HepG2 (cell line): ENCODE measurements around the gene KLHL35. TPM values are rescaled to one million over a fixed set of nuclear protein-coding genes. Genes with fewer than 3 reads are reported as not detected.

Experiments used
- ATAC-seq: fragments of 200-7000 bp; cut with Tn5 transposase; 3 replicates; pipeline ENCODE4 v1.9.1; 2020; ENCODE audit warnings: mild to moderate bottlenecking, moderate library complexity
- BruUV-seq: library from RNA; stranded (reverse); fragments of 400-500 nt; replicated peaks from 2 replicates; lab custom pipeline; 2021; lab: Mats Ljungman, UMichigan
- CTCF ChIA-PET: fragments of 300-600 bp; formaldehyde crosslinking; extraction: SDS; loops from one replicate; lab custom pipeline; 2021; ENCODE audit warnings: low total read pairs, inconsistent platforms, low intra/inter-chr PET ratio; lab: Yijun Ruan, JAX
- POLR2A ChIA-PET: fragments of 350-600 bp; sonication (Branson Sonifier 250); formaldehyde crosslinking; loops from one replicate; lab custom pipeline; 2020; ENCODE audit warnings: antibody characterized with exemption, inconsistent platforms; lab: Yijun Ruan, JAX
- DNase-seq: peaks from one replicate; pipeline ENCODE4 v3.0.0-alpha.2; 2015; ENCODE audit warnings: low spot score
- FAIRE-seq: peaks from 3 replicates; lab custom pipeline; 2011; peaks lifted over from hg19 to GRCh38; lab: Jason Lieb, UNC
- H2AFZ ChIP-seq: one replicate; pipeline ENCODE4 v1.6.1; 2011; ENCODE audit warnings: low read length, inconsistent platforms
- H3K27ac ChIP-seq: fragments of 300-600 bp; 3 replicates; pipeline ENCODE4 v1.8.0; 2011; ENCODE audit warnings: mixed run types, mild to moderate bottlenecking, mixed read lengths, low read length, inconsistent platforms; ENCODE audit not compliant: insufficient read depth; ENCODE audit errors: extremely low read length
- H3K27me3 ChIP-seq, 2 experiments: fragments of 200-600 bp in 1 of 2; 2 replicates in 1 of 2; 3 replicates in 1 of 2; pipeline versions ENCODE4 v1.6.0 to v1.8.0; 2011; ENCODE audit warnings: low read length in 2 of 2, mild to moderate bottlenecking in 2 of 2, moderate library complexity in 2 of 2, inconsistent platforms in 1 of 2; ENCODE audit not compliant: insufficient read depth in 2 of 2, control insufficient read depth in 1 of 2
- H3K36me3 ChIP-seq, 2 experiments: fragments of 200-600 bp in 1 of 2; replicated peaks in 1 of 2; 2 replicates in 1 of 2; 3 replicates in 1 of 2; pipeline versions ENCODE4 v1.5.1 to v1.8.0; 2011; ENCODE audit warnings: low read length in 2 of 2, inconsistent platforms in 1 of 2; ENCODE audit not compliant: insufficient read depth in 2 of 2, control insufficient read depth in 1 of 2
- H3K4me1 ChIP-seq: 2 replicates; pipeline ENCODE4 v1.5.1; 2012; ENCODE audit warnings: low read length, inconsistent platforms; ENCODE audit not compliant: insufficient read depth
- H3K4me2 ChIP-seq: 2 replicates; pipeline ENCODE4 v1.6.0; 2011; ENCODE audit warnings: low read depth, low read length, inconsistent platforms
- H3K4me3 ChIP-seq, 3 experiments: fragments of 200-600 bp in 1 of 3; sonication (generic), shearing (Covaris generic) in 1 of 3; replicated peaks in 1 of 3; 2 replicates each; pipeline ENCODE4 v1.5.1; 2011 to 2016; ENCODE audit warnings: low read length in 3 of 3, inconsistent platforms in 2 of 3, low read depth in 2 of 3, mild to moderate bottlenecking in 2 of 3, control low read depth in 1 of 3, mixed read lengths in 1 of 3; ENCODE audit not compliant: insufficient read depth in 1 of 3
- H3K79me2 ChIP-seq: one replicate; pipeline ENCODE4 v1.6.1; 2011; ENCODE audit warnings: low read length, inconsistent platforms; ENCODE audit not compliant: insufficient read depth
- H3K9ac ChIP-seq: 2 replicates; pipeline ENCODE4 v1.6.0; 2011; ENCODE audit warnings: mild to moderate bottlenecking, low read depth, low read length, inconsistent platforms; ENCODE audit not compliant: insufficient read depth
- H3K9me3 ChIP-seq: 2 replicates; pipeline ENCODE4 v1.5.1; 2012; ENCODE audit warnings: mild to moderate bottlenecking, low read length
- H4K20me1 ChIP-seq: 2 replicates; pipeline ENCODE4 v1.6.0; 2011; ENCODE audit warnings: inconsistent platforms, mild to moderate bottlenecking, low read length, moderate library complexity; ENCODE audit not compliant: insufficient read depth
- FOSL2 ChIP-seq: sonication (generic); formaldehyde crosslinking; IDR thresholded peaks from 2 replicates; pipeline ENCODE4 v1.4.0; 2020; ENCODE audit warnings: missing genetic modification reagents
- KDM2A ChIP-seq: sonication (generic); formaldehyde crosslinking; IDR thresholded peaks from 2 replicates; pipeline ENCODE4 v1.4.0; 2020; ENCODE audit warnings: low read depth, missing genetic modification reagents, borderline replicate concordance
- KMT2A ChIP-seq: sonication (generic); formaldehyde crosslinking; IDR thresholded peaks from 2 replicates; pipeline ENCODE4 v1.4.0; 2020; ENCODE audit warnings: missing genetic modification reagents
- MED13 ChIP-seq: sonication (generic); formaldehyde crosslinking; IDR thresholded peaks from 2 replicates; pipeline ENCODE4 v1.5.0; 2020; ENCODE audit warnings: missing genetic modification reagents
- MIER3 ChIP-seq: IDR thresholded peaks from 2 replicates; pipeline ENCODE4 v1.6.1; 2016; ENCODE audit warnings: missing compliant biosample characterization, borderline replicate concordance
- RFX3 ChIP-seq: IDR thresholded peaks from 2 replicates; pipeline ENCODE4 v1.6.1; 2016; ENCODE audit warnings: missing biosample characterization, missing genetic modification reagents
- SAP130 ChIP-seq: IDR thresholded peaks from 2 replicates; pipeline ENCODE4 v1.6.1; 2016; ENCODE audit warnings: low read depth
- TEAD3 ChIP-seq: optimal IDR thresholded peaks from 2 replicates; pipeline ENCODE3; 2016; ENCODE audit warnings: borderline replicate concordance
- ZBTB8A ChIP-seq: sonication (generic); formaldehyde crosslinking; IDR thresholded peaks from 2 replicates; pipeline ENCODE4 v1.4.0; 2020; ENCODE audit warnings: mild to moderate bottlenecking, low read depth, missing genetic modification reagents, borderline replicate concordance
- ZMYM3 ChIP-seq: sonication (generic); formaldehyde crosslinking; IDR thresholded peaks from 2 replicates; pipeline ENCODE4 v1.5.1; 2020; ENCODE audit warnings: mild to moderate bottlenecking, missing genetic modification reagents
- ZNF251 ChIP-seq: sonication (generic); formaldehyde crosslinking; IDR thresholded peaks from 2 replicates; pipeline ENCODE4 v1.9.0; 2021; ENCODE audit warnings: mild to moderate bottlenecking, missing genetic modification reagents
- ZNF431 ChIP-seq: sonication (generic); formaldehyde crosslinking; IDR thresholded peaks from 2 replicates; pipeline ENCODE4 v1.9.0; 2022; ENCODE audit warnings: missing genetic modification reagents, low read depth, mild to moderate bottlenecking, borderline replicate concordance
- ZNF724P ChIP-seq: sonication (generic); formaldehyde crosslinking; IDR thresholded peaks from 2 replicates; pipeline ENCODE4 v1.8.0; 2022; ENCODE audit warnings: missing genetic modification reagents, borderline replicate concordance
- ZSCAN22 ChIP-seq: sonication (generic); formaldehyde crosslinking; IDR thresholded peaks from 2 replicates; pipeline ENCODE4 v1.4.0; 2020; ENCODE audit warnings: mild to moderate bottlenecking, missing genetic modification reagents
- WGBS: methylation state at CpG from one replicate; pipeline ENCODE4 v1.1.6; 2017; ENCODE audit warnings: low lambda C conversion rate; 5-methylcytosine and 5-hydroxymethylcytosine counted together
- in situ Hi-C: cut with HindIII; loops from 2 replicates; pipeline ENCODE4 v1.10.0; 2017; ENCODE audit warnings: low pct_unique_long_range_greater_than_20kb; ENCODE audit not compliant: extremely low pct_ligation_motif_present
- intact Hi-C: fragments of 100-400 bp; cut with micrococcal nuclease; formaldehyde crosslinking; loops from one replicate; pipeline ENCODE4 v1.10.0; 2022; ENCODE audit not compliant: unreplicated experiment
- polyA plus RNA-seq, 8 experiments: library from polyadenylated mRNA; depleted of rRNA in 3 of 8; stranded (reverse) in 7 of 8; unstranded in 1 of 8; fragments of >200 nt; fragmentation: Illumina TruSeq in 4 of 8; extraction: Trizol in 4 of 8; gene quantifications; 2 replicates each; pipeline versions ENCODE4 v1.2.1 to v1.2.3, GENCODE V29; 2011 to 2016; ENCODE audit warnings: low read depth in 4 of 8, missing spikeins in 1 of 8, mixed read lengths in 1 of 8; ENCODE audit not compliant: insufficient read depth in 1 of 8
- total RNA-seq, 5 experiments: library from RNA; depleted of rRNA; stranded (reverse); fragments of >200 nt; fragmentation: Illumina TruSeq; extraction: Trizol; gene quantifications; 2 replicates each; pipeline ENCODE4 v1.2.3, GENCODE V29; 2016; ENCODE audit warnings: low read depth in 1 of 5
- TF ChIP-seq, protein P1 (sequence below): IDR thresholded peaks from 2 replicates; pipeline ENCODE4 v1.6.1; 2018; ENCODE audit warnings: missing genetic modification reagents, mild to moderate bottlenecking, missing compliant biosample characterization
- TF ChIP-seq, protein P2 (sequence below): sonication (generic); formaldehyde crosslinking; IDR thresholded peaks from 2 replicates; pipeline ENCODE4 v1.5.0; 2020; ENCODE audit warnings: mild to moderate bottlenecking, missing genetic modification reagents
- TF ChIP-seq, protein P3 (sequence below): sonication (generic); formaldehyde crosslinking; IDR thresholded peaks from 2 replicates; pipeline ENCODE4 v1.5.1; 2020; ENCODE audit warnings: mild to moderate bottlenecking, missing genetic modification reagents, moderate library complexity

The KLHL35 gene
- total and polyA plus RNA-seq, 2 of the 13 experiments (the other 11 are each of a cell fraction or from before 2014, with no cell fraction given), result not detected

DNA sequence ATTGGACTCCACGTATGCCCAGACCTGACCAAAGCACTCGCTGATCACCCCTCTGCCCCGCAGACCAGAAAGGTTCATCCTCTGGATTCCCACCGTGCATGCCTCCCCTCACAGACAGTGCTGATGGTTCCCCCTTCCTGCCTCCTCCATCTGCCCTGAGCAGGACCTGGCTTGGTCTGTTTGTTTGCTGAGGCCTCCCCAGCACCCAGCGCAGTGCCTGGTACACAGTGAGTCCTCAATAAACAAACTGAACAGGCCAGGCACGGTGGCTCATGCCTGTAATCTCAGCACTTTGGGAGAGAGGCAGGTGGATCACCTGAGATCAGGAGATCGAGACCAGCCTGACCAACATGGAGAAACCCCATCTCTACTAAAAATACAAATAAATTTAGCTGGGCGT lies 57.4 kb downstream of the KLHL35 start:
- FAIRE-seq, result no peak
- no peak overlapping the region for H2AFZ ChIP-seq
- in situ Hi-C loops, result no loop called here
- no peak overlapping the region for H3K9ac ChIP-seq
- DNase-seq, result no peak
- H3K27ac ChIP-seq, result no peak overlapping the region
- no peaks in the 10 kb centered on the region for H3K9me3 ChIP-seq
- peaks cover 7 to 26% of the 10 kb centered on the region in 2 experiments for H3K27me3 ChIP-seq
- peak overlapping the region; percentile 65; the same call in 1 of the 2 replicates for H3K4me2 ChIP-seq
- WGBS, result 21% methylated on average over 8 of the region's 8 CpGs
- H3K4me3 ChIP-seq, result peak overlapping the region in 2 of 3 experiments; percentile 23 to 42; a peak in 1 of 6 replicates
- no peaks in the 10 kb centered on the region for H3K79me2 ChIP-seq
- peaks cover 67% of the 10 kb centered on the region for H3K4me1 ChIP-seq
- ChIA-PET POLR2A (interaction anchor here (0.8 to 1.0 kb wide), 2 partner anchors 23 to 24 kb away, joined by 3 read pairs; no protein-coding TSS in a partner anchor), CTCF (interaction anchor here (1.6 kb wide), 1 partner anchor 47 kb away, joined by 6 read pairs; no protein-coding TSS in a partner anchor)
- intact Hi-C loops, result no loop called here
- ATAC-seq, result peak; percentile 50
- H4K20me1 ChIP-seq, result peaks cover 4% of the 10 kb centered on the region; the same call in 1 of the 2 replicates
- BruUV-seq, result no TSS peak
- no peaks in the 10 kb centered on the region for H3K36me3 ChIP-seq
- TF ChIP-seq RFX3 (CRISPR knock-in tag), result no peak
- peak; percentile 34; the same call in 1 of the 2 replicates for TF ChIP-seq FOSL2 (CRISPR knock-in tag)
- TF ChIP-seq ZMYM3 (CRISPR knock-in tag), result peak; percentile 92
- no peak for TF ChIP-seq ZNF431
- no peak for TF ChIP-seq ZNF251
- TF ChIP-seq, protein P1, sequence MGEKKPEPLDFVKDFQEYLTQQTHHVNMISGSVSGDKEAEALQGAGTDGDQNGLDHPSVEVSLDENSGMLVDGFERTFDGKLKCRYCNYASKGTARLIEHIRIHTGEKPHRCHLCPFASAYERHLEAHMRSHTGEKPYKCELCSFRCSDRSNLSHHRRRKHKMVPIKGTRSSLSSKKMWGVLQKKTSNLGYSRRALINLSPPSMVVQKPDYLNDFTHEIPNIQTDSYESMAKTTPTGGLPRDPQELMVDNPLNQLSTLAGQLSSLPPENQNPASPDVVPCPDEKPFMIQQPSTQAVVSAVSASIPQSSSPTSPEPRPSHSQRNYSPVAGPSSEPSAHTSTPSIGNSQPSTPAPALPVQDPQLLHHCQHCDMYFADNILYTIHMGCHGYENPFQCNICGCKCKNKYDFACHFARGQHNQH (CRISPR knock-in tag), result no peak
- TF ChIP-seq, protein P2, sequence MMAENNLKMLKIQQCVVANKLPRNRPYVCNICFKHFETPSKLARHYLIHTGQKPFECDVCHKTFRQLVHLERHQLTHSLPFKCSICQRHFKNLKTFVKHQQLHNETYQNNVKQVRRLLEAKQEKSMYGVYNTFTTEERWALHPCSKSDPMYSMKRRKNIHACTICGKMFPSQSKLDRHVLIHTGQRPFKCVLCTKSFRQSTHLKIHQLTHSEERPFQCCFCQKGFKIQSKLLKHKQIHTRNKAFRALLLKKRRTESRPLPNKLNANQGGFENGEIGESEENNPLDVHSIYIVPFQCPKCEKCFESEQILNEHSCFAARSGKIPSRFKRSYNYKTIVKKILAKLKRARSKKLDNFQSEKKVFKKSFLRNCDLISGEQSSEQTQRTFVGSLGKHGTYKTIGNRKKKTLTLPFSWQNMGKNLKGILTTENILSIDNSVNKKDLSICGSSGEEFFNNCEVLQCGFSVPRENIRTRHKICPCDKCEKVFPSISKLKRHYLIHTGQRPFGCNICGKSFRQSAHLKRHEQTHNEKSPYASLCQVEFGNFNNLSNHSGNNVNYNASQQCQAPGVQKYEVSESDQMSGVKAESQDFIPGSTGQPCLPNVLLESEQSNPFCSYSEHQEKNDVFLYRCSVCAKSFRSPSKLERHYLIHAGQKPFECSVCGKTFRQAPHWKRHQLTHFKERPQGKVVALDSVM (CRISPR knock-in tag), result peak; percentile 52; the same call in 1 of the 2 replicates
- TF ChIP-seq SAP130, result peak; percentile 28; the same call in 1 of the 2 replicates
- TF ChIP-seq ZBTB8A, result no peak
- TF ChIP-seq KMT2A (CRISPR knock-in tag), result no peak
- no peak for TF ChIP-seq MED13
- TF ChIP-seq KDM2A (CRISPR knock-in tag), result 0 out of 2 replicates have a peak, but pooled peaks have one; percentile 8
- TF ChIP-seq, protein P3, sequence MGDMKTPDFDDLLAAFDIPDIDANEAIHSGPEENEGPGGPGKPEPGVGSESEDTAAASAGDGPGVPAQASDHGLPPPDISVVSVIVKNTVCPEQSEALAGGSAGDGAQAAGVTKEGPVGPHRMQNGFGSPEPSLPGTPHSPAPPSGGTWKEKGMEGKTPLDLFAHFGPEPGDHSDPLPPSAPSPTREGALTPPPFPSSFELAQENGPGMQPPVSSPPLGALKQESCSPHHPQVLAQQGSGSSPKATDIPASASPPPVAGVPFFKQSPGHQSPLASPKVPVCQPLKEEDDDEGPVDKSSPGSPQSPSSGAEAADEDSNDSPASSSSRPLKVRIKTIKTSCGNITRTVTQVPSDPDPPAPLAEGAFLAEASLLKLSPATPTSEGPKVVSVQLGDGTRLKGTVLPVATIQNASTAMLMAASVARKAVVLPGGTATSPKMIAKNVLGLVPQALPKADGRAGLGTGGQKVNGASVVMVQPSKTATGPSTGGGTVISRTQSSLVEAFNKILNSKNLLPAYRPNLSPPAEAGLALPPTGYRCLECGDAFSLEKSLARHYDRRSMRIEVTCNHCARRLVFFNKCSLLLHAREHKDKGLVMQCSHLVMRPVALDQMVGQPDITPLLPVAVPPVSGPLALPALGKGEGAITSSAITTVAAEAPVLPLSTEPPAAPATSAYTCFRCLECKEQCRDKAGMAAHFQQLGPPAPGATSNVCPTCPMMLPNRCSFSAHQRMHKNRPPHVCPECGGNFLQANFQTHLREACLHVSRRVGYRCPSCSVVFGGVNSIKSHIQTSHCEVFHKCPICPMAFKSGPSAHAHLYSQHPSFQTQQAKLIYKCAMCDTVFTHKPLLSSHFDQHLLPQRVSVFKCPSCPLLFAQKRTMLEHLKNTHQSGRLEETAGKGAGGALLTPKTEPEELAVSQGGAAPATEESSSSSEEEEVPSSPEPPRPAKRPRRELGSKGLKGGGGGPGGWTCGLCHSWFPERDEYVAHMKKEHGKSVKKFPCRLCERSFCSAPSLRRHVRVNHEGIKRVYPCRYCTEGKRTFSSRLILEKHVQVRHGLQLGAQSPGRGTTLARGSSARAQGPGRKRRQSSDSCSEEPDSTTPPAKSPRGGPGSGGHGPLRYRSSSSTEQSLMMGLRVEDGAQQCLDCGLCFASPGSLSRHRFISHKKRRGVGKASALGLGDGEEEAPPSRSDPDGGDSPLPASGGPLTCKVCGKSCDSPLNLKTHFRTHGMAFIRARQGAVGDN, result peak; percentile 37; the same call in 1 of the 2 replicates
- no peak for TF ChIP-seq MIER3 (CRISPR knock-in tag)
- 0 out of 2 replicates have a peak, but pooled peaks have one; percentile 54 for TF ChIP-seq ZNF724P
- peak; percentile 99 for TF ChIP-seq ZSCAN22 (CRISPR knock-in tag)
- TF ChIP-seq TEAD3 (CRISPR knock-in tag), result peak; percentile 11
